Activated CD4-positive, alpha-beta T cell treated with anti-CD3 and anti-CD28 coated beads, Interleukin-2, amount 10 ng/mL, durations not matched to agents 24 days and 14 days (primary cell): ENCODE data around the gene PPP2R2C. TPM values are rescaled to one million over a fixed set of nuclear protein-coding genes. Genes with fewer than 3 reads are reported as not detected.

Experiments
- DNase-seq: peaks from one replicate; pipeline ENCODE4 v3.0.0; 2022
- H3K27ac Mint-ChIP-seq: one replicate; pipeline ENCODE4 v1.8.0; 2022; ENCODE audit warnings: mild to moderate bottlenecking, mixed read lengths
- H3K27me3 Mint-ChIP-seq: one replicate; pipeline ENCODE4 v1.8.0; 2022; ENCODE audit warnings: mixed read lengths
- H3K36me3 Mint-ChIP-seq: one replicate; pipeline ENCODE4 v1.8.0; 2022; ENCODE audit warnings: low read depth, mild to moderate bottlenecking, mixed read lengths
- H3K4me1 Mint-ChIP-seq: one replicate; pipeline ENCODE4 v1.8.0; 2021; ENCODE audit warnings: mixed read lengths
- H3K4me3 Mint-ChIP-seq: one replicate; pipeline ENCODE4 v1.8.0; 2022; ENCODE audit warnings: mild to moderate bottlenecking, moderate library complexity, mixed read lengths
- H3K9me3 Mint-ChIP-seq: one replicate; pipeline ENCODE4 v1.8.0; 2021; ENCODE audit warnings: mixed read lengths
- intact Hi-C: fragments of 100-400 bp; cut with micrococcal nuclease; formaldehyde crosslinking; loops from one replicate; pipeline ENCODE4 v1.15.1; 2023
- total RNA-seq: library from RNA; stranded (reverse); gene quantifications from 2 replicates; pipeline ENCODE4 v1.2.3, GENCODE V29; 2022

Gene PPP2R2C
- total RNA-seq, 1 donor from 2014 or later = not detected

DNA sequence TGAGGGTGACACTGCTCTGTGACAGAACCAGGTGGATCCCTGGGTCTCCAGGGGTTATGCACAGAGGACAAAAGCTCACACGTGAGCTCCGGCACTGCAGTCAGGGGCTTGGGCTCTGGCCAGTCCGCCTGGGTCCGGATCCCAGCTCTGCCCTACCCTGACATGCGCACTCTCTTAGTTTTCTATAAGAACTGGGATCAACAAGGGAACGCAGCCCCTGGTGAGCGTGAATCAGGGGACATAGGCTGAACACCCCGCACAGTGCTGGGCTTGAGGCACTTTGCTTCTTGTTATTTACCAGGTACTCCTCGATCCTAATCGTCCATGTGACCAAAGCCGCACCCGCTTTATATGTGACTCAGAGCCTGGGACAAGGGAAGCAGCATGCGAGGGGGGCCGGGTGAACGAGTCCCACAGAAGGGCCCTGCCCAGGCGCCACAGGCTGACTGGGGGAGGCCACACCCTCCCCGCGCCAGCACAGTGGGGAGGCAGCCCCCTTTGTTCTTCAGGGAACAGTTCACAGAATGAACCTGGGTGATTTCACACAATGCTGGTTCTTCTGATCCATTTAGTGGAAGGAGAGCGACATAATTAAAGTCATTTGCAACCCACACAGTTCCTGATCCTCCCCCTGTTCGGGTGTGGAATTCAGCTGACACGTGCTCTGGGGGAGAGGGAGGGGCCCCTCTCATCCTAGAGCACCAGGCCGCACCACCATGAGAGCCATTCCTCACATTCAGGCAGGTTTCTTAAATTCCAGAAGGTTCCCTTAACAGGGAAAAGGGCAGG, 147.2 kb downstream of the PPP2R2C start:
- intact Hi-C loops = loop anchor here (5.0 to 10.0 kb wide), 2 partner anchors 58 to 190 kb away; partner anchors contain the start of gene WFS1
- peak; percentile 63 for DNase-seq
- Mint-ChIP-seq H3K4me3 (no peak overlapping the region), H3K4me1 (peaks cover 9% of the 10 kb centered on the region), H3K27ac (no peak overlapping the region), H3K27me3 (peaks cover 12% of the 10 kb centered on the region), H3K9me3 (no peaks in the 10 kb centered on the region), H3K36me3 (no peaks in the 10 kb centered on the region)

DNA sequence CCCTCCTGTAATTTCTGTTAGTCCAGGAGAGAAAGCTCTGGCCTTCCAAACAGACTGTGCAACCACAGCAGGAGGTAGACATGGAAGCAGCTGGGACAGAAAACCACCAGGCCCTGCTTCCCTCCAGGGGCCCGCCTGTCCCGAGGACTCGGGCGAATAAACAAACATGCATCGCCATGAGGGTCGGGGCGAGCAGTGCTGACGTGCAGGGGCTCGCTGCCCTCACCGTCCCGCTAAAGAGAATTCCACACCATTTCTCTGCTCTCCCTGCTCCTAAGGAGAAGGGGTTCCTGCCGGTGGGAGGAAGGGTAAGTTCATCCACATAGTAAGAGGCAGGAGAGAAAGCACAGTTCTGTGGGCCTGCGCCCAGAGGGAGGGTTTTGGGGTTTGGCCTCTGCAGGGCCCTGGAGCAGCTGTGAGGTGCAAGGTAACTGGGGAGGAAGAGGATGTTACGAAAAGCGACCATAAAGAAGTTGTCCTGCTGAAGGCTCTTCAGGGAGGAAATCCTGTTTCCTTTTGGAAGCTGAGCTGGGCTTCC, 147.9 kb downstream of the PPP2R2C start:
- Mint-ChIP-seq H3K27ac (no peak overlapping the region), H3K4me1 (peaks cover 9% of the 10 kb centered on the region), H3K36me3 (no peaks in the 10 kb centered on the region), H3K9me3 (no peaks in the 10 kb centered on the region), H3K27me3 (peaks cover 12% of the 10 kb centered on the region), H3K4me3 (no peak overlapping the region)
- intact Hi-C loops = loop anchor here (10.0 kb wide), 1 partner anchor 190 kb away; no protein-coding TSS in a partner anchor
- no peak for DNase-seq

DNA sequence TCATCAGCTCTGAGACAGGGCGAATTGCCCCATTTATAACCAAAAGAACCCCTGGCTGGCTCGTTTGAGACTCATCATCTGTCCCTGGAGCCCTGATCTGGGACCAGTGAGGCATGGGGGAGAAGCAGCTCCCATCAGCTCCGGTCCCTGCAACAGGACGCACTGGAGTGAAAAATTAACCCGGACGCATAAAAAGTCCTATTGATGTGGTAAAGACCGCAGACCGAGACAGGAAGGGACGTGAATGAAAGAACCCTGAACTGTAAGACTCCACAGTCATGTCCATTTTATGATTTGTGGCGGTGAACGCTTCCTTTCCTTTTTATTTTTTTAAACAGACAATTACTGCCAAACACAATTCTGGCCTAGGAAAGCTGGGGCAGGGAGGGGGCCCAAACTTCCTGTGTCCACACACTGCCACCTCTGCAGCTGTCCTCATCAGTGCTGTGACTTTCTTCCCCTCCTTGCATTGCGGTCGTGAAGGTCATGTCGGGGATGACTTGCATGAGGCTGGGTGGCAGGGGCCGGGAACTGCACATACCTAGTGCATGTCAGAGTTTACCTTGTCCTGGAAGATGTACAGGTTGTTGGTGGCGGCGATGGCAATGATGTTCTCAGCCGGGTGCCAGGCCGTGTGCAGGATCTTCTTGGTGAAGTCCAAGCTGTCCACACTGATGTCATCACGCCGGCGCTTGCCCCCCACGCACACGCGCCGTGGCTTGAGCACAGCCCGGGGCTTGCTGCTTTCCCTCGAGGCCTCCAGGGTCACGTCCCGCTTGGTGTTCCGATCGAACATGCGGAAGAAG, 149.4 kb downstream of the PPP2R2C start:
- Mint-ChIP-seq H3K27ac (no peak overlapping the region), H3K9me3 (no peaks in the 10 kb centered on the region), H3K4me3 (no peak overlapping the region), H3K36me3 (no peaks in the 10 kb centered on the region), H3K4me1 (peaks cover 9% of the 10 kb centered on the region), H3K27me3 (peaks cover 12% of the 10 kb centered on the region)
- DNase-seq = no peak
- intact Hi-C loops = loop anchor here (10.0 kb wide), 1 partner anchor 188 kb away; no protein-coding TSS in a partner anchor

DNA sequence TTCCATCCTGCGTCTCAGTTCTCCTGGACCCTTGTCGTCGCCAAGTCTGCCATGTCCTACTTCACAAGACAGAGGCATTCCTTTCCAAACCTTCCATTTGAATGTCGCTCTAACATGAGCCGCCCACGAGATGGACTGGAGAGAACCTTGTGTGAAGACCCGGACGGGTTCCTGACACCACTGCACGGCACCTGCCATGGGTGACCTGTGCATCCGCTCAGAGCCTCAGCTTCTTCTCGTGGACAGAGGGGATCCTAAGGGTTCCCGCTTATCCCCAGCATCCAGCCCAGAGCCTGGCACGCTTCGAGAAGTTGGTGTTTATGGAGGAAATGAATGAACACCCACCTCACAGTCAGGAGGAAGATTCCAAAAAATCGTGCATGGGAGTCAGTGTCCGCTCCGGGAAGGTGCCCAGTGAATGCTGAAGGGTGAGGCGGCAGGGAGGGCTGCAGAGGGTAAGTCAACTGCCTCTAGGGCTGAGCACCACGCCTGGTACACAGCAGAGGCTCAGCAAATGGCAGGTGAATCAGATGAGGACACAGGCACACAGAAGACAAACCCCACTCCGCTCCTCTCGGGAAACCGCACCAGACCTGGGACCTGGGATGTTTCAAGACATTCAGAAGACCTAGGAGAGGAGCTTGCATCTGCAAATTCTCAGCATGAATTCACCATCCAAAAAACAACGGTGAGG, 150.2 kb downstream of the PPP2R2C start:
- H3K36me3 Mint-ChIP-seq = no peaks in the 10 kb centered on the region
- no peaks in the 10 kb centered on the region for H3K9me3 Mint-ChIP-seq
- intact Hi-C loops = loop anchor here (10.0 kb wide), 1 partner anchor 187 kb away; no protein-coding TSS in a partner anchor
- no peak overlapping the region for H3K27ac Mint-ChIP-seq
- H3K4me3 Mint-ChIP-seq = no peak overlapping the region
- DNase-seq = no peak
- H3K4me1 Mint-ChIP-seq = peaks cover 9% of the 10 kb centered on the region
- peaks cover 14% of the 10 kb centered on the region for H3K27me3 Mint-ChIP-seq

DNA sequence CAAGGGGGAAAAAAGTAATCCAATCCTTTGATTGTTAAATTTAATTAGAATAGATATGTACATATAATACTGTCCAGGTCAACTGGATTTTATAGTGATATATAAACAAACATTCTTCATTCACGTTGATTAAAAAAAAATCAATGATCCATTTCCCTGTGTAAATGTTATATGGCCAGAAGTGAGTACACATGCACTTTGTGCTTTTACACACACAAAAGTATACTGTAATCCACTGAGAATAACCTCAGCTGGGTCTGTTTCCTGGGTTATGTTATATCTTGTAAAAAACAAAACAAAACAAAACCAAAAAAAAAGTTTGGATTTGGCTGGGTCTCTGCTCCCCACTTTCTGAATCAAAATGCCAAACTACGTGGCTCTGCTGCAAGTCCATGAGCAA, 151.1 kb downstream of the PPP2R2C start:
- Mint-ChIP-seq H3K27ac (no peak overlapping the region), H3K36me3 (no peaks in the 10 kb centered on the region), H3K27me3 (peaks cover 17% of the 10 kb centered on the region), H3K4me1 (peaks cover 9% of the 10 kb centered on the region), H3K4me3 (no peak overlapping the region), H3K9me3 (no peaks in the 10 kb centered on the region)
- intact Hi-C loops = loop anchor here (10.0 kb wide), 1 partner anchor 187 kb away; no protein-coding TSS in a partner anchor
- DNase-seq = no peak

GRCh38 chr4:6320663-6321062, 151.8 kb downstream of the PPP2R2C start:
- Mint-ChIP-seq H3K27ac (no peak overlapping the region), H3K27me3 (peaks cover 18% of the 10 kb centered on the region), H3K36me3 (no peaks in the 10 kb centered on the region), H3K9me3 (no peaks in the 10 kb centered on the region), H3K4me1 (peaks cover 9% of the 10 kb centered on the region), H3K4me3 (no peak overlapping the region)
- DNase-seq = no peak
- intact Hi-C loops = loop anchor here (10.0 kb wide), 1 partner anchor 186 kb away; no protein-coding TSS in a partner anchor

GRCh38 chr4:6319530-6320150, 152.8 kb downstream of the PPP2R2C start:
- Mint-ChIP-seq H3K36me3 (no peaks in the 10 kb centered on the region), H3K27ac (no peak overlapping the region), H3K4me1 (peaks cover 6% of the 10 kb centered on the region), H3K4me3 (no peak overlapping the region), H3K27me3 (peaks cover 17% of the 10 kb centered on the region), H3K9me3 (no peaks in the 10 kb centered on the region)
- no peak for DNase-seq
- intact Hi-C loops = loop anchor here (10.0 kb wide), 1 partner anchor 185 kb away; no protein-coding TSS in a partner anchor

GRCh38 chr4:6318206-6318605, 154.2 kb downstream of the PPP2R2C start:
- Mint-ChIP-seq H3K4me1 (peaks cover 4% of the 10 kb centered on the region), H3K36me3 (no peaks in the 10 kb centered on the region), H3K4me3 (no peak overlapping the region), H3K9me3 (no peaks in the 10 kb centered on the region), H3K27me3 (peaks cover 9% of the 10 kb centered on the region), H3K27ac (no peak overlapping the region)
- intact Hi-C loops = no loop called here
- DNase-seq = no peak

DNA sequence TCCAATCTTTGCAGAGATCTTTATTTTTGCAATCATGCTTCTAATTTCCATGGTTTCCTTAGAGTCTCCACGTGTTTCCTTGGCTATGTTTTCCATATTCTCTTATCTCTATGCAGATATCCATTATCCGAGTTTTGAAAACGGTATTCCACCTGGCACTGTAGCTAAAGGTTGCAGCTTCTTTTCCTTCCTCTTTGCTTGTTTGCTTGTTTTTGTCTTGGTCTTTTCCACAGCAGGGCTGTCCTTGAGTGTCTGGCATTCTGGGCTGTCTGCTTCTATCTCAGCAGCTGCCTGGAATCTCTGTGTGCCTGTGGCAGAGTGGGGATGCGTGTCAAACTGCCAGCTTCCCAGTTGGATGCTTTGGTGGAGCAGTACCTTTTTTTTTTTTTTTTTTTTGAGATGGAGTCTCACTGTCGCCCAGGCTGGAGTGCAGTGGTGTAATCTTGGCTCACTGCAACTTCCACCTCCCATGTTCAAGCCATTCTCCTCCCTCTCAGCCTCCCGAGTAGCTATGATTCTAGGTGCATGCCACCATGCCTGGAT, 155.9 kb downstream of the PPP2R2C start:
- H3K36me3 Mint-ChIP-seq = no peaks in the 10 kb centered on the region
- intact Hi-C loops = no loop called here
- no peak overlapping the region for H3K27ac Mint-ChIP-seq
- H3K4me3 Mint-ChIP-seq = no peak overlapping the region
- H3K9me3 Mint-ChIP-seq = no peaks in the 10 kb centered on the region
- peaks cover 3% of the 10 kb centered on the region for H3K4me1 Mint-ChIP-seq
- DNase-seq = no peak
- H3K27me3 Mint-ChIP-seq = peaks cover 16% of the 10 kb centered on the region

DNA sequence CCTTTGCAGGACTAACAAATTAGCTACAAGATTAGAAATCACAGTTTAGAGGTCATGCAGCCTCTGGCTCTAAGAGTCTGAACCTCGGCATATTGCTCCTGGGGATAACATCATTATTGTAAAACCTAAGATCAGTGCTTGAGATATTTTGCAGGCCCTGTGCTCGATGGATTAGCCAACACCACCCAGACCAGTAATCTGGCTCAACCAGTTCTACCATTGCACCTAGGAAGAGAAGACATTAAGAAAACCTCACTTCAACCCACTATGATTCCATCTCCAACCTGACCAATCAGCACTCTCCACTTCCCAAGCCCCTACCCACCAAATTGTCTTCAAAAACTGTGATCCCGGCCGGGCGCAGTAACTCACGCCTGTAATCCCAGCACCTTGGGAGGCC, 159.2 kb downstream of the PPP2R2C start:
- peaks cover 40% of the 10 kb centered on the region for H3K27me3 Mint-ChIP-seq

DNA sequence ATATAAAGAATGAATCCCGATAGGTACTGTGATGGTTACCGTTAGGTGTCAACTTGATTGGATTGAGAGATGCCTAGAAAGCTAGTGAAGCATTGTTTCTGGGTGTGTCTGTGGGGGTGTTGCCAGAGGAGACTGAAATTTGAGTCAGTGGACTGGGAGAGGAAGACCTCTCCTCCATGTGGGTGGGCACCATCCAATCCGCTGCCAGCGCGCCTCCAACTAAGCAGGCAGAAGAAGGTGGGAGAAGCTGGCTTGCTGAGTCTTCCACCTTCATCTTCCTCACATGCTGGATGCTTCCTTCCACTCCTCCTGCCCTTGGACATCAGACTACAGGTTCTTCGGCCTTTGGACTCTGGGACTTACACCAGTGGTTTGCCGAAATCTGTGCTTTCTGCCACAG, 162.6 kb downstream of the PPP2R2C start:
- H3K36me3 Mint-ChIP-seq = no peaks in the 10 kb centered on the region
- peaks cover 45% of the 10 kb centered on the region for H3K27me3 Mint-ChIP-seq
- no peaks in the 10 kb centered on the region for H3K9me3 Mint-ChIP-seq
- no peak for DNase-seq
- H3K4me3 Mint-ChIP-seq = no peak overlapping the region
- intact Hi-C loops = no loop called here
- peaks cover 1% of the 10 kb centered on the region for H3K4me1 Mint-ChIP-seq
- H3K27ac Mint-ChIP-seq = no peak overlapping the region

More for the DNA sequence above, 159.2 kb downstream of the PPP2R2C start:
- Mint-ChIP-seq H3K4me1 (peaks cover 1% of the 10 kb centered on the region), H3K36me3 (no peaks in the 10 kb centered on the region), H3K9me3 (no peaks in the 10 kb centered on the region), H3K4me3 (no peak overlapping the region), H3K27ac (no peak overlapping the region)
- no peak for DNase-seq
- intact Hi-C loops = no loop called here

DNA sequence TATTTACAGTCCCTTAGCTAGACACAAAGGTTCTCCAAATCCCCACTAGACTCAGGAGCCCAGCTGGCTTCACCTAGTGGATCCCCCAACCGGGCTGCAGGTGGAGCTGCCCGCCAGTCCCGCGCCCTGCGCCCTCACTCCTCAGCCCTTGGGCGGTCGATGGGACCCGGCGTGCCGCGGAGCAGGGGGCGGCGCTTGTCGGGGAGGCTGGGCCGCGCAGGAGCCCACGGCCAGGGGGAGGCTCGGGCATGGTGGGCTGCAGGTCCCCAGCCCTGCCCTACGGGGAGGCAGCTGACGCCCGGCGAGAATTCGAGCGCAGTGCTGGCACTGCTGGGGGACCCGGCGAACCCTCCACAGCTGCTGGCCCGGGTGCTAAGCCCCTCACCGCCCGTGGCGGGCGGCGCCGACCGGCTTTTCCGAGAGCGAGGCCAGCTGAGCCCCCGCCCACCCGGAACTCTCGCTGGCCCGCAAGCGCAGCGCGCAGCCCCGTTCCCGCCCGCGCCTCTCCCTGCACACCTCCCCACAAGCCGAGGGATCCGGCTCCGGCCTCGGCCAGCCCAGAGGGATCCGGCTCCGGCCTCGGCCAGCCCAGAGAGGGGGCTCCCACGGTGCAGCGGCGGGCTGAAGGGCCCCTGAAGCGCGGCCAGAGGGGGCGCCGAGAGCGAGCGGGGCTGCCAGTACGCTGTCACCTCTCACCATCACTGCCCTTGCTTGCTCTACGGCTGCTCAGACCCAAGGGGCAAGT, 163.3 kb downstream of the PPP2R2C start:
- Mint-ChIP-seq H3K36me3 (no peaks in the 10 kb centered on the region), H3K4me3 (no peak overlapping the region), H3K9me3 (no peaks in the 10 kb centered on the region), H3K27ac (no peak overlapping the region), H3K27me3 (peaks cover 45% of the 10 kb centered on the region), H3K4me1 (peaks cover 1% of the 10 kb centered on the region)
- intact Hi-C loops = no loop called here
- no peak for DNase-seq
